ENCODE results near the gene HRK.

Gene HRK

GRCh38 chr12:116808113-116809105, 72.8 kb downstream of the HRK start:
- no peaks in the 10 kb centered on the region for H3K36me3 ChIP-seq (replicated peaks; ENCODE audit: low read depth, low read length)
- H3K9ac ChIP-seq (ENCODE audit: low read length), result no peak overlapping the region
- H3K4me3 ChIP-seq (ENCODE audit: low read length), result no peak overlapping the region
- TF ChIP-seq EZH2phosphoT487 (IDR thresholded peaks at IDR 0.05; ENCODE audit: low read depth) (no peak), CTCF (IDR thresholded peaks at IDR 0.05; ENCODE audit: low read depth, low read length) (no peak)
- no peak overlapping the region for H3K27ac ChIP-seq (ENCODE audit: low read length)
- H3K9me3 ChIP-seq (ENCODE audit: insufficient read depth, low read length), result peaks cover 6% of the 10 kb centered on the region; the same call in 1 of the 2 replicates
- H3K27me3 ChIP-seq (ENCODE audit: low read depth, low read length), result no peaks in the 10 kb centered on the region
- no peaks in the 10 kb centered on the region for H4K20me1 ChIP-seq (ENCODE audit: insufficient read depth, low read length)
- H3K4me1 ChIP-seq (ENCODE audit: low read length), result no peaks in the 10 kb centered on the region
- no peak overlapping the region for H3K4me2 ChIP-seq (ENCODE audit: low read length)
- no peaks in the 10 kb centered on the region for H3K79me2 ChIP-seq (ENCODE audit: low read length)
- H2AFZ ChIP-seq (ENCODE audit: low read depth, low read length), result no peak overlapping the region

GRCh38 chr12:116807546-116807945, 73.7 kb downstream of the HRK start:
- TF ChIP-seq CTCF (IDR thresholded peaks at IDR 0.05; ENCODE audit: low read depth, low read length) (no peak), EZH2phosphoT487 (IDR thresholded peaks at IDR 0.05; ENCODE audit: low read depth) (no peak)
- Histone ChIP-seq H3K27ac (ENCODE audit: low read length) (no peak overlapping the region), H3K4me2 (ENCODE audit: low read length) (no peak overlapping the region), H4K20me1 (ENCODE audit: insufficient read depth, low read length) (no peaks in the 10 kb centered on the region), H3K36me3 (replicated peaks; ENCODE audit: low read depth, low read length) (no peaks in the 10 kb centered on the region), H3K9me3 (ENCODE audit: insufficient read depth, low read length) (peaks cover 7% of the 10 kb centered on the region; the same call in 1 of the 2 replicates), H3K4me1 (ENCODE audit: low read length) (no peaks in the 10 kb centered on the region), H3K4me3 (ENCODE audit: low read length) (no peak overlapping the region), H3K27me3 (ENCODE audit: low read depth, low read length) (no peaks in the 10 kb centered on the region), H2AFZ (ENCODE audit: low read depth, low read length) (no peak overlapping the region), H3K9ac (ENCODE audit: low read length) (no peak overlapping the region), H3K79me2 (ENCODE audit: low read length) (no peaks in the 10 kb centered on the region)

GRCh38 chr12:116806845-116807440, 74.3 kb downstream of the HRK start:
- Histone ChIP-seq H4K20me1 (ENCODE audit: insufficient read depth, low read length) (no peaks in the 10 kb centered on the region), H3K27ac (ENCODE audit: low read length) (no peak overlapping the region)

More at GRCh38 chr12:116806845-116807440, 74.3 kb downstream of the HRK start:
- TF ChIP-seq EZH2phosphoT487 (IDR thresholded peaks at IDR 0.05; ENCODE audit: low read depth) (no peak), CTCF (IDR thresholded peaks at IDR 0.05; ENCODE audit: low read depth, low read length) (no peak)
- Histone ChIP-seq H3K79me2 (ENCODE audit: low read length) (no peaks in the 10 kb centered on the region), H3K27me3 (ENCODE audit: low read depth, low read length) (no peaks in the 10 kb centered on the region), H3K4me3 (ENCODE audit: low read length) (no peak overlapping the region), H3K4me1 (ENCODE audit: low read length) (no peaks in the 10 kb centered on the region), H3K9me3 (ENCODE audit: insufficient read depth, low read length) (peaks cover 7% of the 10 kb centered on the region; the same call in 1 of the 2 replicates), H3K36me3 (replicated peaks; ENCODE audit: low read depth, low read length) (no peaks in the 10 kb centered on the region), H3K4me2 (ENCODE audit: low read length) (no peak overlapping the region), H2AFZ (ENCODE audit: low read depth, low read length) (no peak overlapping the region), H3K9ac (ENCODE audit: low read length) (no peak overlapping the region)
